Measurements from ENCODE around the gene TMCO4. TPM values are rescaled to one million over a fixed set of nuclear protein-coding genes. Genes with fewer than 3 reads are reported as not detected.

Gene TMCO4
- total and polyA plus RNA-seq, 2 donors (not counting 3 experiments of a cell fraction or from before 2014, with no cell fraction given) = 7.6 to 10.3 TPM

DNA sequence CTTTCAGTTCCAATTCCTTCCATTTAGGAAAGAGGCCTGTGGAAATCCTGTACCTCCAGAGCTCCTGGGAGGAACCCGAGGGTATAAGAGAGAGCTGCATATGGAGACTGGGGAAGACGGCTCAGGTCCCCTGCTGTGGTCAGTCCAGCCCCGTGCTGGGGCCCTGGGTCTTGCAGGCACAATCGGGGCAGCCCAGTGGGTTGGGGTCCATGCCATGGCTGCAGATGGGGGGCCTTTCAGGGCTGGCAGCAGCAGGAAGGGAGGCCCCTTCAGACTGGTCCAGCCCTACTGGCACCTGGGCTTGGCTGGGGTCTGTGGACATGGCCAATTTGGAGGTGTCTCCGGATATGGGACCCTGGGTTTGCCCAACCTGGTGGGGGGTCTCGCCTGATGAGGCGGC, 116.8 kb downstream of the TMCO4 start:
- Histone ChIP-seq H3K4me1 (ENCODE audit: control insufficient read depth, extremely low read depth, insufficient read depth, low read length) (no peaks in the 10 kb centered on the region), H3K9me3 (replicated peaks; ENCODE audit: control insufficient read depth, insufficient read depth, low read length) (no peaks in the 10 kb centered on the region), H3K4me2 (ENCODE audit: insufficient read depth, low read length) (no peak overlapping the region), H3K79me2 (ENCODE audit: control insufficient read depth, insufficient read depth, low read length) (no peaks in the 10 kb centered on the region), H4K20me1 (replicated peaks; ENCODE audit: control insufficient read depth, extremely low read depth, insufficient read depth, low read length) (no peaks in the 10 kb centered on the region), H3K27me3 (ENCODE audit: control insufficient read depth in 2 of 2, insufficient read depth in 2 of 2, low read length in 2 of 2) (no peaks in the 10 kb centered on the region), H3K27ac (ENCODE audit: insufficient read depth, low read depth, low read length) (no peak overlapping the region), H3K9me1 (replicated peaks; ENCODE audit: control insufficient read depth, extremely low read depth, insufficient read depth, low read length) (no peaks in the 10 kb centered on the region), H3K4me3 (replicated peaks in 1 of 3; ENCODE audit: insufficient read depth in 1 of 3, low read depth in 1 of 3, low read length in 3 of 3) (no peak overlapping the region), H3K9ac (replicated peaks; ENCODE audit: extremely low read depth, insufficient read depth, low read length) (no peak overlapping the region), H2AFZ (ENCODE audit: low read depth, low read length) (no peak overlapping the region), H3K36me3 (ENCODE audit: control insufficient read depth in 2 of 2, extremely low read depth in 1 of 2, insufficient read depth in 2 of 2, low read length in 2 of 2) (no peaks in the 10 kb centered on the region)
- CTCF ChIA-PET = interaction anchor here (0.9 to 2.7 kb wide), 3 partner anchors 15 to 22 kb away, joined by 3 to 12 read pairs (median 3); no protein-coding TSS in a partner anchor
- intact Hi-C loops (cut with micrococcal nuclease) = no loop called here
- dilution Hi-C loops (cut with MboI; ENCODE audit: extremely low pct_ligation_motif_present, low sequenced_read_pairs) = no loop called here
- DNase-seq (ENCODE audit: low read depth, low spot score) (no peak), FAIRE-seq (no peak)
- POLR2A ChIA-PET = no interaction called here
- TF ChIP-seq, protein P1, sequence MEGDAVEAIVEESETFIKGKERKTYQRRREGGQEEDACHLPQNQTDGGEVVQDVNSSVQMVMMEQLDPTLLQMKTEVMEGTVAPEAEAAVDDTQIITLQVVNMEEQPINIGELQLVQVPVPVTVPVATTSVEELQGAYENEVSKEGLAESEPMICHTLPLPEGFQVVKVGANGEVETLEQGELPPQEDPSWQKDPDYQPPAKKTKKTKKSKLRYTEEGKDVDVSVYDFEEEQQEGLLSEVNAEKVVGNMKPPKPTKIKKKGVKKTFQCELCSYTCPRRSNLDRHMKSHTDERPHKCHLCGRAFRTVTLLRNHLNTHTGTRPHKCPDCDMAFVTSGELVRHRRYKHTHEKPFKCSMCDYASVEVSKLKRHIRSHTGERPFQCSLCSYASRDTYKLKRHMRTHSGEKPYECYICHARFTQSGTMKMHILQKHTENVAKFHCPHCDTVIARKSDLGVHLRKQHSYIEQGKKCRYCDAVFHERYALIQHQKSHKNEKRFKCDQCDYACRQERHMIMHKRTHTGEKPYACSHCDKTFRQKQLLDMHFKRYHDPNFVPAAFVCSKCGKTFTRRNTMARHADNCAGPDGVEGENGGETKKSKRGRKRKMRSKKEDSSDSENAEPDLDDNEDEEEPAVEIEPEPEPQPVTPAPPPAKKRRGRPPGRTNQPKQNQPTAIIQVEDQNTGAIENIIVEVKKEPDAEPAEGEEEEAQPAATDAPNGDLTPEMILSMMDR (IDR thresholded peaks at IDR 0.05; ENCODE audit: extremely low read depth in 1 of 2, insufficient read depth in 1 of 2, low read depth in 1 of 2, low read length in 2 of 2) = no peak
- TF ChIP-seq GATA2 (IDR thresholded peaks at IDR 0.05; ENCODE audit: insufficient read depth, insufficient read length, low read depth, low read length) = no peak
- TF ChIP-seq FOS (IDR thresholded peaks at IDR 0.05; ENCODE audit: borderline replicate concordance, insufficient read depth, low read length) = no peak
- no peak for TF ChIP-seq MYC (IDR thresholded peaks at IDR 0.05; ENCODE audit: low read depth, low read length)
- TF ChIP-seq EZH2 (IDR thresholded peaks at IDR 0.05; ENCODE audit: borderline replicate concordance, low read depth, low read length, severe bottlenecking) = no peak
- no peak for TF ChIP-seq POLR2A (IDR thresholded peaks at IDR 0.05; ENCODE audit: low read depth, low read length)
- TF ChIP-seq, protein P2, sequence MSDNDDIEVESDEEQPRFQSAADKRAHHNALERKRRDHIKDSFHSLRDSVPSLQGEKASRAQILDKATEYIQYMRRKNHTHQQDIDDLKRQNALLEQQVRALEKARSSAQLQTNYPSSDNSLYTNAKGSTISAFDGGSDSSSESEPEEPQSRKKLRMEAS (IDR thresholded peaks at IDR 0.05; ENCODE audit: insufficient read depth, insufficient read length) = no peak
- TF ChIP-seq POLR2AphosphoS5 (IDR thresholded peaks at IDR 0.05; ENCODE audit: insufficient read depth, low read depth, low read length) = no peak
- no peak for TF ChIP-seq JUN (IDR thresholded peaks at IDR 0.05; ENCODE audit: borderline replicate concordance, insufficient read depth, insufficient read length, low read depth)
- no TSS peak for BruUV-seq (replicated peaks)
